Stimulated activated CD8-positive, alpha-beta memory T cell treated with anti-CD3 and anti-CD28 coated beads, Interleukin-7, amount 100 ng/mL, for 48 hours (primary cell): ENCODE measurements around the gene PPARA.

Experiments used
- DNase-seq, 2 donors: peaks; one replicate each; pipeline ENCODE4 v3.0.0-alpha.2; 2020; ENCODE audit warnings: low read depth in 1 of 2; ENCODE audit errors: extremely low read depth in 1 of 2

PPARA gene

DNA sequence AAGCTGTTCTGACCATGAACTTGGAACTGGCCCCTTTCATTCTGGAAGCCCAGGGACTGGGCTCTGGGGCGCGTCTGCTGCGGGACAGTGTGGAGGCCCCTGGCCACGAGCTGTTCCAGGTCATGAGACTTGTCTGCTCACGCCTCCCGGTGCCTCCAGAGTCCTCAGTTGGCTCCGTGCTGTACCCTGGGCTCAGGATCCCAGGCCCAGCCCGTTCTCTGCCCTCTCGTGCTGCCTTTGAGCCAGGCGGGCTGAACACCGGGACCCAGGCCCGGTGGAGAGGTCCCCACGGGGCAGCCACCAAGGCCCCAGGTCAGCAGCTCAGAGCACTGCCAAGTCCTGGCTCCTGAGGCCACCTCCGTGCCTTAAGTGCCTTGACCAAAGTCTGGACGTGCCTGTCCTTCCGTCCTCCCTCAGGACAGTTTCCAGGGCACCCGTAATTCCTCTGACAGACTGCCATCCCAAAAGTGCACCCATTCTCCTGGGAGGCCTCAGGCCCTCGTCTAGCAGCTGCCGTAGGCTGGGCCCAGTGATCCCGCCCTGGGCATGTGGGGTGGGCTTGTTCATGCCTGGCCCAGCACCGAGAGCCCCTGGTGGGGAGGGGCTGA is 36.3 kb upstream of the PPARA start:
- DNase-seq, result no peak

DNA sequence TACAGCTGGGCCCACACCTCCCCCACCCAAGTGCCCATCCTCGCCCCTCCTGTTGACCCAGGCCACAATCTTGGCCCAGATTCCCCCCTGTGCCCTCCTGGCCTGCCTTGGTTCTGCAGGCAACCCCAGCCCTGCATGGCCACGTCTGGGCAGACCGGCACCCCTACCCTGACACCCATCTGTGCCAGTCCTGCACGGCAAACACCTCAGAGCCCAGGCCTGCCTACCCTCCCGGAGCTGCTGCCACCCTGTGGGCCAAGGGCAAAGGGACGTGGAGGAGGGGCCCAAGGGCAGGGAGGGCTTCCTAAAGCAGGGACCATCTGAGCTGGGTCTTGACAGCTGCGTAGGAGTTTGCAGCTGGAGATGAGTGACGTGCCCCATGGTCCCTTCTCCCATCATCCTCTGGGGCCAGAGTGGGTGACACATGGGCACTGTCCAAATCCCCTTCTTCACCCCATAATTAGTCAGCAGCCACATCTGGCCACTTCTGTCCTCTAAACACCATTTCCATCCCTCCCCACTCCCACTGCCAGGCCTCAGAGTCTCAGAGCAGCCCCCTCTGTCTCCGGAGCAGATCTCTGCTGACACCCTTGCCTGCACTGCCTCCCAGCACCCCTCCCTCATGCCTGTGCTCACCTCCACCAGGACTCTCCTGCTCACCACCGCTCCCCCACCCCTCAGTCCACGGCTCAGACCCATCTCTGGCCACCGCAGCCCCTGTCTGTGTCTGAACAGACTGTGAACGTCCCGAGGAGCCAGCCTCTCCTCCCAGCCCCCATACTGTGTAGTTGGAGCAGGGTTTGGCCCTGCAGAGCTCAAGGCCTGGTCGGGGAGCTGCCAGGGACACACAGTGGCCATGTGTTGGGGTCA is 35.6 kb upstream of the PPARA start:
- no peak for DNase-seq

DNA sequence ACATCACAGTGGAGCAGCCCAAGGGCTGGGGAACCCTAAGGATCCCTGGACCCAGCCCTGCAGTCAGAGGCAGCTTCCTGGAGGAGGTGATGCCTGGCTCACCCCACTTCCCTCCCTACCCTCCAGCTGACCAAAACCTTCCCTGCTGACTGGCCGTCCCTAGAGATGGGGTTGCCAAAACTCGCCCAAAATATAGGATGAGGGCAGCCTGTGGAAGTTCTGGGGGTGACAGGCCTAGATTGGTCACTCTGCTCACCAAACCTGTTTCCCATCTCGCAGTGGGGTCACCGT is 35.0 kb upstream of the PPARA start:
- no peak for DNase-seq

DNA sequence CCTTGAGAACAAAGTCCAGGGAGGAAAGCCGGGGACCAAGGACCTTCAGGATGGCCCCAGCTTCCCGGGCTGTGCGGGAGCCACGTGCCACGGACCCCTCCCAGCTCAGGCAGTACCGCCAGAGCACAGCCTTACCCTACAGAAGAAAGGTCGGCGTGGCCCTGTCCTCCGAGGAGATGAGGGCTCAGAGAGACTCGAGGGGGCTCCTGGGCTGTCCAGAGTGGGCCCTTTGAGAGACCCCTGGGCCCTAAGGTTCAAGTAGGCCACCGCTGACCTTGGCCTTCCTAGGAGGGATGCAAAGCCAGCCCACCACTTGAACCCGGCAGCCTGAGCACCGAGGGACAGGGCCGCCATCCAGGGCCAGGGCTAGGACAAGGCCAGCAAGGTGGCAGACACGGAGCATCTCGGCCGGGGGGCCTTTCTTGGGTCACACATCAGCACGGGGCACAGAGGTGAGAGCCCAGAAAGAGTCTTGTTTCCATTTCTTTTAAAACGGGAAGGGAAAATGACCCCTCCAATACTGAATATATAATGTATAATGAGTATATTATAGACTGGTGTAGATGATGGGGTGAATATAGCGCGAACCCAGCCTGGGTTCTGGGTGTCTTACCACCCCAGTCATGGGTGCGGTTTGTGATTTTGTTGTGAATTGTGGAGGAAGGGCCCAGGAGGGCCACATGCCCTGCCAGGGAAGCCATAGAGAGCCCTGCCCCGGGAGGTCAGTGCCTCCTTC is 34.4 kb upstream of the PPARA start:
- no peak for DNase-seq

DNA sequence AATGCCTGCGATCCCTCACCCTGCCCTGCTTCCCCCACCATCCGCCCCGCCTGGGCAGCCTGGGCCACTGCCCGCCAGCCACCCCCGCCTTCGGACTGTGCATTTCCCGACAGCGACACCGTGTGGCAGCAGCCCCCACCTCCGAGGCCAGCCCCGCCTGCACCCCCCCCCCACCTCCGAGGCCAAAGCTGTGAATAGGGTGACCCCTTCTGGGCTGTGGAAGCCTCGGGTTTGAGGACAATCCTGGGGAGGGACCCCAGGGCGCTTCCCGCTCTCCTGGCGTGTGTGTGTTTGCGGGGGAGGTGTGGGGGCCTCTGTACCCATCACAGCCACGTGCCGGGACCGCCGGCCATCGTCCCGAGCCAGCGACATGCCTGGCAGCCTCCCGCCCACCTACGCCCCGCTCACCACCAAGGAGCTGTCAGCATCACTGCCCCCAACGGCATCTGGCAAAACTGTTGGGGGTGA is 33.8 kb upstream of the PPARA start:
- peak; percentile 62 to 68 for DNase-seq

DNA sequence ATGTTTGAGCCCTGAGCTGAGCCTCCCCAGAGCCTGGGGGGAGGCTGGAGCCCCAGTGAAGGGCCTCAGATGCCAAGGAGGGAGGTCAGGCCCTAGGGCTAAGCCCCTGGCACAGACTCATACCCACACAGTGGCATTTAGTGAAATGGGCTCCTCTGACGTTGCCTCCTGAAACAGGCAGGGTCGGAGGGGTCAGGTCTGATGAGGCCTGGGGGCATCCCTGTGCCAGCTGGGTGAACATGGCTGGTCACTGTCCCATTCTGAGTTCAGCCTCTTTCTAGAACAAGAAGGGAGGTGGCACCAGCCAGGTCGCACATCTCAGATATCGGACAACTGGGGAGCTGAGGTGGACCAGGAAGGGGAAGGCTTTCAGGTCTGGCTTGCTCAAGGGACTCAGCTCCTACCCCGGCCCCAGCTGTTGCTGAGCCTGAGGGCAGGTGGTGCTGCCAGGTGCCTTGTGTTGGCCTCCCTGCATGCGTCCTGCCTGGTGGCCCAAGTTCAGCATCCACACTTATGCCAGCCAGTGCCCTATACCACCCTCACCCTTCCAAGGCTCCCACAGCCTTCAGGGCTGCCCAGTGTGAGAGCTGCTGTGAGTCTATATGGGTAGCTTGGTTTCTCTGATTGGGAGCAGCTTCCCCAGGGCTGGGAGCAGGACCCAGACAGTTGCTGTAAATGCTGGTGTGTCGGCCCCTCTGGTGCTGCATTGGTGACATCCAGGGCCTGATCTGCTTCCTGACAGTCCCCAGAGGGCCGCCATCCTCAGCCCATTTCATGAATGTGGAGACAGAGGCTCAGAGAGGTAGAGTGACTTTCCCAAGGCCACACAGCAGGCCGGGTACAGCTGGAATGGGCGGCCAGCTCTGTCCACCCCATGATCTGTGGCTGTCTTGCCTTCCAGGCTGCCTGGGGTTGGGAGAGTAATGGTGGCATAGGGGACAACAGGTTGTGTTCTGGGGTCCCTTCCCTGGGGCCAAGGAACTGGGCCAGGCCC is 32.8 kb upstream of the PPARA start:
- no peak for DNase-seq

DNA sequence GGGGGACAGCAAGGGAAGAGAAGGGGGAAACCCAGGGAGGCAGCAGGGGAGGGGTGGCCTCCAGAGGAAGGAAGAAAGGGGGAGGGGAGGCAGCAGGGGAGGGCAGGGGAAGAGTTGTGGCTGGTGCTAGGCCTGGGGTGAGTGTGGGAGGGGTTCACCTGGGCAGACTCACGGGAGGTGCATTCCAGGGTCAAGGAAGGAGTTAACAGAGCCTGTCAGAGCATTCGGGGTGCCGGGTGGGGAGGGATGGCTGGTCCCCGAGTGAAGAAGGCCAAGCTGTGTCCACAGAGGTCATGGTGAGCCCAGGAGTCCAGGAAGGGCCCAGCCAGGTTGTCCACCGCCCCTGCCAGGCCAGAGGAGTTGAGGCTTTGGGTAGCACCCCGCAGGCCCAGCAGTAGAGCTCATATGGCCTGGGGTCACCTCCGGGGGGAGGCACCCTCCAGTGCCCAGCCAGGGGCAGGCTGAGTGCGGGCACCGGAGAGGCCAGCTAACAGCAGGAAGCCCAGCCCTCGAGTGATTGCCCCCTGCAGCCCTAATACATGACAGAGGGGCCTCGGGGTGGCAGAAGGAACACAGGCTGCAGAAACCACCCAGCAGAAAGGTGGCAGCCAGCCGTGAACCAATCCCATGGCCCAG is 31.1 kb upstream of the PPARA start:
- no peak for DNase-seq

DNA sequence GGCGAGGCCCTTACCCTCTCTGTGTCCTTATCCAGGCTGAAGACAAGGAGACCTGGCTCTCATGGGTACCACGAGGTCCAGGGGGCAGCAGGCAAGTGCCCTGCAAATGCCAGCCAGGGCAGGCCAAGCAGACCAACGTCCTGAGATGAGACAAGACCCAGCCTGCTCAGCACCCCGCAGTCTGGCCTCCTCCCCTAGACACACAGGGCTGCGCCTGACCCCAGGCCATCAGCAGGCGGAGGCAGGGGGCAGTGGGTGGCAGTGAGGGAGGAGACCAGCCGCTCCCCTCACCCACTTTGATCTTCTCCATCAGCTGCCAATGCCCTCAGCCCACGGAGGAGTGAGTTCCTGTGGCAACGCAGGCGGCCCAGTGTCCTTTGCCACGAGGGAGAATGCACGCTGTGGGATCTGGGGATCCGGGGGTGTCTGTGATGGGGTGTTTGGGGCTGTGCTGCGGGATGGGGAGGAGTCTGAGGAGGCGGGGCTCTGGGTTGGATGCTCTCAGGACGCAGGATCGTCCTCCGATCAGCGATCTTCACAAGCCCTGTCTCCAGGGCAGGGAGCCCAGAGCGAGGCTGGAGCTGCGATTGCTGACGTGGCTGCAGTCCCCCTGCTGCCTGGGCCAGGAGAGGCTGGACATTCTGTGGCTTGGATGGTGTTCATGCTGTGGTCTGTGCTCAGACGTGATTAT is 30.5 kb upstream of the PPARA start:
- DNase-seq, result no peak

DNA sequence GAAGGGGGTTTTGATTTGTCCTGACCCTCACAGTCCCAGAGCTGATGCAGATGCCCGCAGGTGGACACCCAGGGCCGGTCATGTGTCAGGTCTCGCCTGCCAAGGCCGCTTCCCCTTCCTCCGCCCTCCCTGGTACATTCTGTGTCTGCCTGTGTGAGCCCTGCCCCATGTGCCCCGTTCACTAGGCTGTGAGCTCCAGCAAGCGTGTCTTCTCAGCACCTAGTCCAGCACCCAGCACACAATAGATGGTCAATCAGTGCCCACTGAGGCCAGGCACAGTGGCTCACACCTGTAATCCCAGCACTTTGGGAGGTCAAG is 29.9 kb upstream of the PPARA start:
- DNase-seq, result no peak

DNA sequence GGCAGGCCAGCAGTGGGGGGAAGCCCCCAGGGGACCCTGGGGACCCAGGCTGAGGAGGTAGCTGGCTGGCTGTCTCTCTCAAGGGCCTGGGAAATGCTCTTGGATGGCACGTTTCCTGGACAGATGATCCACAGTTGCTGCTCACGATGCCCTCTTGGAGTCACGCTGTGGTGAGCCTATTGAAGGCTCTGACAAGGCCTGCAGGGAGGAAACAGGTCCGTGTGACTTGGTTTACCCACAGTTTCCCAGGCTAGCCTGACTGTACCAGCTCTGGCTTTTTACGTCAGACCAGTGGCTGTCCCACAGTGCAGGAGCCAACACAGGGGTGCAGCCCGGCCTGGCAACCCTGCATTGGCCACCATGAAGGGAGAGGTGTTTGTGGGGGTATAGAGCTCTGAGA is 29.2 kb upstream of the PPARA start:
- no peak for DNase-seq

DNA sequence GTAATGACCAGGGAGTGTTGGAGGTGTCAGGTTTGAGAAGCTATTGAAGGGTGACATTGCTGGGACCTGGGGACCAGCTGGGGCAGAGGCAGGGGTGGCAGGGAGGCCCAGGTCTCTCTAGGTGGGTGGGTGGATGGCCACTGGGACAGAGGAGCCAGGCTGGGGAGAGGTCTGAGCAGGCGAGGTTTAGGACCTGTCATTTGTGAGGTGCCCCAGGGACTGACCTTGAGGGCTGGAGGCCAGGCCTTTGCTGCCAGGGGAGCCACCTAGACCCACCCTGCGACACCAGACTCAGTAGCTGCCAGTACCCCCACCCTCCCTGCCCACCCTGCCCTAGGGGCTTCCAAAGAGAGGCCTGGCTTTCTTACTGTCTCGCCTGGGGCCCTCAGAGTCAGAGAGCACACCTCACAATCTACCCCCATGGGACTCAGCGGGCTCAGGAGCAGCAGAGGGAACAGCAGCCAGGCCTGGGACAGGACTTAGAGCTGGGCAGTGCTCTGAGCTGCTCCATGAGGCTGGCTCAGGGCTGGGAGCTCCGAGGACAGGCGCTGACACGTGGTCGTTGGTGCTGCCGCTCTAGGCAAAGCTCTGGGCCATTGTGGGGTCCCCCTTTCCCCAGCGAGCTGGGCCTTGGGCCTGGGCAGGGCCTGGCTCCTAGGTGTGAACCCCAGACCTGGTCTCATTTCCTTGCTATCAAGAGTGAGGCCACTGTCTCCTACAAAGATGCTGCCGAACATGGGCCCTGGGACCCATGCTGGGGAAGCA is 28.6 kb upstream of the PPARA start:
- DNase-seq, result no peak

DNA sequence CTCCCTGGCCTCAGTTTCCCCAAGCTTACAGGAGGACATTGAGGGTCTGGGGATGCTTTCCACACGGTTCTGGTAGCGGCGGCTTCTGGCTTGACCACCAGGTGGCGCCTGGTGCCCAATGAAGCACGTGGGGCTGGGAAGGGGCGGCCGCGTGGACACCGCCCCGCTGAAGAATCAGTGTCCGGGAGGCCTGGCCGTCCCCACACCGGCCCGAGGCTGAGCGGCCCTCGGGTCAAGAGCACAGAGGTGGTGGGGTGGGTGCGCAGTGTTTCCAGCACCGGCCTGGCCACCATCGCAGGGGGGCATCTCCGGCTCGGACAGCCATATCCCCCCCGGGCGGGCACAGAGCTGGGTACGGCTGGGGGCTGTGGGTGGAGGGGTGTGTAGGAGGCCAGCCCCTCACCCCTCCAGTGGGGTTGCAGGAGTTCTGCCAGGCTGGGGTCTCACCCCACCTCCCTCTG is 27.8 kb upstream of the PPARA start:
- peak; percentile 31 to 49 for DNase-seq

DNA sequence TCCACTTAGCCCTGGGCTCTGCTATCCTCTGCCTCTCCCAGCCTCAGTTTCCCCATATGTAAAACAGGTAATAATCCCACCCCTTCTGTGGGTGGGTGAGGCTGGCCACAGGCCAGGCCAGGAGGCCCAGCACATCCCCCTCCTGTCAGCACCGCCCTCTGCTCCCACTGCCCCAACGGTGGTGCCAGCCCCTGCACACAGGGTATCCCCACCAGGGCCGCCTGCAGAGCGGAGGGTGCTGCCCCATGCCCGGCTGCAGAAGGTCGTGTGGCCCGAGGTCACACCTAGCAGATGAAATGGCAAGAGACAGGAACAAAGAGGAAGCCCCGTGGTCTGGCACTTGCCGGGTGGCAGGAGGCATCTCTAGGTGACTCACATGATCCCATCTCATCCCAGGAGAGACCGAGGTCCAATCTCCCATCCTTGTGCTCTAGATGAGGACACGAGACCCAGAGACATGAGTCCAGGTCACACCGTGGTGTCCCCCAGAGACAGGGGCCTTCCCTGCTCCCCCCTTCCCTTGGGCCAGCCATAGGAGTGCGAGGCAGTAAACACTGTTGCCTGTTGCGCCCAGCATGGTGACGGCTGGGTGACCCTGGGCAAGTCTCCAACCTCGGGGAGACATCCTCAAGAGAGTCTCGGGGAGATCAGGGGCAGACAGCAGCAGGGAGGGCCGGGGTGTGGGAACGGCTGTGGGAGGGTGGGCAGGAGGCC is 27.2 kb upstream of the PPARA start:
- no peak for DNase-seq

DNA sequence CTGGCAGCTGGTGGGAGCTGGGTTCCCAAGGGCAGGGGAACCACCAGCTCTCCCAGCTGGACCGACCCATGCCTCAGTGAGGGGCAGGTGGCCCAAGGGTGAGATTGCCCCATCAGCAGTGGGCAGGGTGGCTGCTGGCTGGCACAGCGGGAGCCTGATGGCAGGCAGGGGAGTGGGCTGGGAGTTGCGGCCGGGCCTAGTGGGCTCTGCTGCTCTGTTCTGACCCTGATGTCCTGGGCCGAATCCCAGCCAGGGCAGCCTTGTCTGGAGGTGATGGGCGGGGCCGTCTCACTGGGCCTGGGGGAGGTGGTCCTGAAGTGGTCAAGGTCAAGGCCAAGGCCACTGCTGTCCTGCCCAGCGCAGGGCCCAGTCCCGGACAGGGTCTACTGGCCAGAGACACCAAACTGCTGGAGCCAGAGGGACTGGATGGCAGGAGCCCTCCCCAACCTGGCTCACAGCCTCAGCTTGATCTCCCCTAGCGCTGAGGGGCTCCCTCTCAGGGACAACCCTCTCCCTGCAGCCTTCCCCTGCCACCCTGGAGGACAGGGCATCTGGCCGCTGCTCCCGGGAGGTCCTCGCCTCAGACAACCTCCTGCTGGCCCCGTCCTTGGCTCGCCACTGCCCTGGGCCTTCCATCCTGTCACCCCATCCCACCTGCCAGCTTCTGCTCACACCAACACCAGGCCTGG is 26.5 kb upstream of the PPARA start:
- no peak for DNase-seq

DNA sequence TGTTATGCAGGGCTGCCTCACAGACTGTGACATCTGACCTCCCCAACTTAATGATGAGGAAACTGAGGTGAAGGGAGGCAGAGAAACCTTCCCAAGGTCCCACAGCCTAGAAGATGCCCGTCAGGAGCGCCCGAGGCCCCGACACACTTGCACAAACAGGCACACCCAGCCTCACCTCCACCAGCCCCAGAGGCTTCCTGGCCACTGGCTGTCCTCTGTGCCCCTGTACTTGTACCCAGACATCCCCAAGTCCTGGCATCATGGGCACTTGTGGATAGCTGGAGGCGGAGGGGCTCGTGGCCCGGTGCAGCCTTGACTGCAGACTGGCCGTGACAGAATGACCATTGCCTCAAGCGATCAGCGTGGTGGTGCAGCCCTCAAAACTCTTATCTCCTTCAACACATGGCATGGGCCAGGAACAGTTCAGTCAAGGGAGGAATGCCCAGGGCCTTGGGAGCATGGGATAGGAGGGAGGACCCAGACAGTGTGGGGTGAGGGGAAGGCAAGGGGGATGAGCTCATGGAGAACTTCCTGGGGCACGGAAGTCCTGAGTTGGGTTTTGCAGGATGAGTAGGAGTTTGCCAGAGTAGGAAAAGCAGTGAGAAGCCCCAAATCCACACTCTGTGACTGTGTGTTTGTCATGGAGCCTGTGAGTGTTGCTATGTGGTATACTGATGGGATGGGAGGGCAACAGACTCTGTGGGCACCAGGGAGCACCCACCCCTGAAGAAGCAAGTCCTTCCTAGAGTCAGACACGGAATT is 25.8 kb upstream of the PPARA start:
- DNase-seq, result no peak

DNA sequence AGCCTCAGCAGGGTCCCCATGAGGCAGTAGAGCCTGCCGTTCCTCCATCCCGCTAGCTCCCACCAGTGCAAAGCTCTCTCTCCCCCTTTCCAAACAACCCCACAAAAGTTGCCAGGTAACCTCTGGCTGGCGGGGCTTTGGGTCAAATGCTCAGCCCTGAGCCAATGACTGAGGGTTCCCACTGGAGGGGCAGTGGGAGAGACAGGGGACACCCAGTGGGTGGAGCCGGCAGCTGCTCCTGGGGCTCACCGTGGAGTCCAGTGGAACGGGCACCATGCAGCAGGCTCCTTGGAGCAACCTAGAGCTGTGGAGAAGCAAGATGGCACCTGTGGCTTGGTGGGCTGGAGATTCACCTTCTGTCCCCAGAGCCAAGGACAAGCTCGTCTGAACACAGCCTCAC is 25.0 kb upstream of the PPARA start:
- no peak for DNase-seq
